AG04450 (cell line): ENCODE measurements around the gene ATP1B3. TPM values are rescaled to one million over a fixed set of nuclear protein-coding genes. Genes with fewer than 3 reads are reported as not detected.
"Not testable (repeated sequence)": the region's sequence is repeated elsewhere in the genome, so short reads cannot be mapped to it uniquely, and the experiment has no call there.

ENCODE experiments used
- CTCF ChIA-PET: fragments of 300-600, 350-600 bp; formaldehyde crosslinking; extraction: SDS; loops from one replicate; lab custom pipeline; 2022; ENCODE audit warnings: antibody characterized with exemption, inconsistent platforms; lab: Charles Lee
- POLR2A ChIA-PET: fragments of 350-600 bp; formaldehyde crosslinking; extraction: SDS; loops from one replicate; lab custom pipeline; 2021; ENCODE audit warnings: antibody characterized with exemption, inconsistent platforms; lab: Yijun Ruan, JAX
- DNase-seq: peaks from one replicate; pipeline ENCODE4 v3.0.0-alpha.2; 2011; ENCODE audit warnings: low read depth, low spot score
- H3K27ac ChIP-seq: one replicate; pipeline ENCODE4 v1.5.1; 2012; ENCODE audit warnings: low read depth, low read length, control low read depth
- H3K27me3 ChIP-seq: one replicate; pipeline ENCODE4 v1.6.0; 2012; ENCODE audit warnings: low read length; ENCODE audit not compliant: control insufficient read depth, insufficient read depth
- H3K4me3 ChIP-seq: 2 replicates; pipeline ENCODE4 v1.5.1; 2011; ENCODE audit warnings: mild to moderate bottlenecking, low read depth, low read length, control low read depth
- H3K9me3 ChIP-seq: 2 replicates; pipeline ENCODE4 v1.5.1; 2012; ENCODE audit warnings: low read length; ENCODE audit not compliant: control insufficient read depth, insufficient read depth
- polyA plus RNA-seq: library from polyadenylated mRNA; depleted of rRNA; stranded (reverse); fragments of >200 nt; gene quantifications from 2 replicates; pipeline ENCODE4 v1.2.3, GENCODE V29; 2011
- TF ChIP-seq, protein P1 (sequence below): IDR thresholded peaks from 2 replicates; pipeline ENCODE4 v1.5.1; 2011; ENCODE audit warnings: low read depth, low read length, control low read depth, inconsistent platforms

Gene ATP1B3
- polyA plus RNA-seq, 1 experiment, result 199 TPM

DNA sequence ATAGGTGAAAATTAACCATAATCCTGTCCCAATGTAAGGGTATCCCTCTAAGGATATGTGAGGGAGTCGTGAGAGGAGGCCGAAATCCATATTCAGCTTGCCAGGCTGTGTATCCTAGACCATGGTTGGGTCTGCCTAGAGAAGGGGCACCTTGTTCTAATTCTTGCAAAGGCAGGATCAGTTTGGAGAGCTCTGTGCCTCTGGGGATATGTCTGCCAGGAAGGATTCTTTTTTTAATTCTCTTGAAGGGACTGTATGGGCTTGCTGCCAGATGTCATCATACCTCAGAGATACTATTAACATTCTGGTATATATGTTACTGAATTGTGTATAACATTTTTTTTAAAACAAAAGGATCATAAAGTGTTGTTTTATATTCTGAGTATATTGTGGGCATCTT, 2.4 kb downstream of the ATP1B3 start:
- CTCF ChIA-PET, result interaction anchor here (0.6 kb wide), 1 partner anchor 76 kb away, joined by 3 read pairs; no protein-coding TSS in a partner anchor
- TF ChIP-seq, protein P1, sequence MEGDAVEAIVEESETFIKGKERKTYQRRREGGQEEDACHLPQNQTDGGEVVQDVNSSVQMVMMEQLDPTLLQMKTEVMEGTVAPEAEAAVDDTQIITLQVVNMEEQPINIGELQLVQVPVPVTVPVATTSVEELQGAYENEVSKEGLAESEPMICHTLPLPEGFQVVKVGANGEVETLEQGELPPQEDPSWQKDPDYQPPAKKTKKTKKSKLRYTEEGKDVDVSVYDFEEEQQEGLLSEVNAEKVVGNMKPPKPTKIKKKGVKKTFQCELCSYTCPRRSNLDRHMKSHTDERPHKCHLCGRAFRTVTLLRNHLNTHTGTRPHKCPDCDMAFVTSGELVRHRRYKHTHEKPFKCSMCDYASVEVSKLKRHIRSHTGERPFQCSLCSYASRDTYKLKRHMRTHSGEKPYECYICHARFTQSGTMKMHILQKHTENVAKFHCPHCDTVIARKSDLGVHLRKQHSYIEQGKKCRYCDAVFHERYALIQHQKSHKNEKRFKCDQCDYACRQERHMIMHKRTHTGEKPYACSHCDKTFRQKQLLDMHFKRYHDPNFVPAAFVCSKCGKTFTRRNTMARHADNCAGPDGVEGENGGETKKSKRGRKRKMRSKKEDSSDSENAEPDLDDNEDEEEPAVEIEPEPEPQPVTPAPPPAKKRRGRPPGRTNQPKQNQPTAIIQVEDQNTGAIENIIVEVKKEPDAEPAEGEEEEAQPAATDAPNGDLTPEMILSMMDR, result no peak
- Histone ChIP-seq H3K9me3 (no peaks in the 10 kb centered on the region; the same call in 1 of the 2 replicates), H3K27me3 (no peaks in the 10 kb centered on the region), H3K4me3 (peak overlapping the region; percentile 43), H3K27ac (no peak overlapping the region)
- POLR2A ChIA-PET, result interaction anchor here (0.6 kb wide), 1 partner anchor 46 kb away, joined by 3 read pairs; no protein-coding TSS in a partner anchor
- DNase-seq, result no peak

DNA sequence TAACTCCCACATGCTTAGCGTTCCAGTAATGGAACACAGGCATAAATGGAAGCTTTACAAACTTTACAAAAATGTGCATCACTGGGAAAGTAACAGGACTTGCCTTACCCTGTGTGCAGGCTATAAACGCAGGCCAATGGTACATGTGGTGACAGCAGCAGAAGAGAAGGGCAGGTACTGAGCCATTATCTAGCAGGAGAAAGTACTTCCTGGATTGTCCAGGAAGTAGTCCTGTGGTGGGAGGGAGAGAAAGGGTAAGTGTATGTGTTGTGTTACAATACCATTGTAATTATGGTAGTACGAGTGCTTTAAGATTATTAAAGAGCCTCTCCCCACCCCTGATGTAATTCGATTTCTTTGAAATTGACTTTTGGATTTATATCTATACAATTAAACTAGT, 5.3 kb downstream of the ATP1B3 start:
- no peak overlapping the region for H3K27ac ChIP-seq
- no peaks in the 10 kb centered on the region; the same call in 1 of the 2 replicates for H3K9me3 ChIP-seq
- CTCF ChIA-PET, result no interaction called here
- POLR2A ChIA-PET, result no interaction called here
- TF ChIP-seq, protein P1, result no peak
- no peaks in the 10 kb centered on the region for H3K27me3 ChIP-seq
- DNase-seq, result no peak
- H3K4me3 ChIP-seq, result no peak overlapping the region

DNA sequence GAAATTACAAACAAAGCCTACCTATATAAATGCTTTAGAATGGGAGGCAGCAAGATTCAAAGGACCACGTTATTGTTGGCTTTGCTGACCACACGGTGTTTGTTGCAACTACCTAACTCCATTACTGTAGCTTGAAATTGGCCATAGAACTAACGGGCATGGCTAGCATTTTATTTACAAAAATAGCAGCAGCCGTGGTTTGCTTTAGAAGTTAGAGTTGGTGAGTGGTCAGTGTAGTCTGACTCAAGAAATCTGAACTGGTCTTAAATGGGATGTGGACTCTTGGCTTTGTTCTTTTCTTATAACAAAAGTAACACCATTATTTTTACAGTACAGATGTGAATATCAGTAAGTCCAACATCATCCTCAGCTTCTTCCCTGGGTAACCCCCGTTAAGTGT, 10.6 kb downstream of the ATP1B3 start:
- TF ChIP-seq, protein P1, result no peak
- Histone ChIP-seq H3K27ac (no peak overlapping the region), H3K27me3 (no peaks in the 10 kb centered on the region), H3K4me3 (no peak overlapping the region), H3K9me3 (no peaks in the 10 kb centered on the region)
- CTCF ChIA-PET, result interaction anchor here (1.6 to 4.0 kb wide), 2 partner anchors 12 to 26 kb away, joined by 5 to 23 read pairs; no protein-coding TSS in a partner anchor
- POLR2A ChIA-PET, result no interaction called here
- no peak for DNase-seq

DNA sequence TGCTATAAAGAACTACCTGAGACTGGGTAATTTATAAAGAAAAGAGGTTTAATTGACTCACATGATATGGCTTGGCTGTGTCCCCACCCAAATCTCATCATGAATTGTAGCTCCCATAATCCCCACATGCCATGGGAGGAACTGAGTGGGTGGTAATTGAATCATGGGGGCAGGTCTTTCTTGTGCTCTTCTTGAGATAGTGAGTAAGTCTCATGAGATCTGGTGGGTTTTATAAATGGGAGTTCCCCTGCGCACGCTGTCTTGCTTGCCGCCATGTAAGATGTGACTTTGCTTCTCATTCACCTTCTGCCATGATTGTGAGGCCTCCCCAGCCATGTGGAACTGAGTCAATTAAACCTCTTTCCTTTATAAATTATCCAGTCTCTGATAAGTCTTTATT, 12.1 kb downstream of the ATP1B3 start:
- H3K27me3 ChIP-seq, CTCF ChIA-PET, H3K27ac ChIP-seq, DNase-seq, H3K4me3 ChIP-seq, H3K9me3 ChIP-seq, POLR2A ChIA-PET: not testable (repeated sequence)

DNA sequence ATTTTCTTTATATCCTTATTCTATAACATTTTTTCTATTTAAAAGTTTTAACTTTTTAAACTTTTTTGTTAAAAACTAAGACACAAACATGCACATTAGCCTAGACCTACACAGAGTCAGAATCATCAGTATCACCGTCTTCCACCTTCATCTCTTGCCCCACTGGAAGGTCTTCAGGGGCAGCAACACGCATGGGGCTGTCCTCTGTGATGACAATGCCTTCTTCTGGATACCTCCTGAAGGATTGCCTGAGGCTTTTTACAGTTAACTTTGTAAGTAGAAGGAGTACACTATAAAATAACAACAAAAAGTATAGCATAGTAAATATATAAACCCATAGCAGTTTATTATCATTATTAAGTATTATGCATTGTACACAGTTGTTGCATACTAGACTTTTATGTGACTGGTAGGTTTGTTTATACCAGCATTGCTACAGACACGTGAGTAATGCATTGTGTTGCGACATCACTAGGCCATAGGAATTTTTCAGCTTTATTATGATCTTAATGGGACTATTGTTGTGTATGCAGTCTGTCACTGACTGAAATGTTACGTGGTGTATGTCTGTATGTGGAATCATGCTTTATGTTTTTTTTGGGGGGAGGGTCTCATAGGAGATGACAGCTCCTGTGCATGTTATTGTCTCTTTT, 18.2 kb downstream of the ATP1B3 start:
- TF ChIP-seq, protein P1, result no peak
- peak; percentile 63 for DNase-seq
- Histone ChIP-seq H3K27me3 (no peaks in the 10 kb centered on the region), H3K4me3 (no peak overlapping the region), H3K9me3 (no peaks in the 10 kb centered on the region), H3K27ac (no peak overlapping the region)
- POLR2A ChIA-PET, result interaction anchor here (0.7 to 1.4 kb wide), 4 partner anchors 10 to 19 kb away, joined by 3 to 7 read pairs (median 6); partner anchors contain the start of gene ATP1B3
- CTCF ChIA-PET, result interaction anchor here (0.7 to 2.6 kb wide), 4 partner anchors 19 to 314 kb away, joined by 8 to 12 read pairs (median 10); partner anchors contain the start of gene RNF7
